HG03520 (cell line): ENCODE data around the gene HDLBP.

Experiments
- ATAC-seq: cut with Tn5 transposase; IDR thresholded peaks from one replicate; pipeline ENCODE4 v1.9.1; 2021; ENCODE audit warnings: mild to moderate bottlenecking, moderate library complexity; ENCODE audit not compliant: unreplicated experiment

Gene HDLBP

GRCh38 chr2:241275910-241276309, 39.6 kb downstream of the HDLBP start:
- ATAC-seq: no peak

DNA sequence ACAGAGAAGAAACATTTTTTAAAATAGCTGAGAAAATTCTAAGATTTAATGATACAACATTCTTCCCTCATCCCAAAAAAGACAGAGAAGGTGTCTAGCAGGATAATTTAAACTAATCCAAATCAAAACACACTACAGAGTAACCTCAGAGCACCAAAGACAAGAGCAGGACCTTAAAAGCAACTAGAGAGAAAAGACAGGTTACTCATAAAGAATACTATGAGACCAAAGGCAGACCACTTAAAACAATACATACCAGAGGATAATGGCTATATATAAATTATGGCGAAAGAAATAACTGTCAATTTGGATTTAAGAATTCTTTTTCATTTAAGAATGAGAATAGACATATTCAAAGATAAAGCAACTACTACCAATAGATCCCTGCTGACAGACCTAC, 40.0 kb downstream of the HDLBP start:
- no peak for ATAC-seq

GRCh38 chr2:241274127-241274526, 41.3 kb downstream of the HDLBP start:
- ATAC-seq: no peak

DNA sequence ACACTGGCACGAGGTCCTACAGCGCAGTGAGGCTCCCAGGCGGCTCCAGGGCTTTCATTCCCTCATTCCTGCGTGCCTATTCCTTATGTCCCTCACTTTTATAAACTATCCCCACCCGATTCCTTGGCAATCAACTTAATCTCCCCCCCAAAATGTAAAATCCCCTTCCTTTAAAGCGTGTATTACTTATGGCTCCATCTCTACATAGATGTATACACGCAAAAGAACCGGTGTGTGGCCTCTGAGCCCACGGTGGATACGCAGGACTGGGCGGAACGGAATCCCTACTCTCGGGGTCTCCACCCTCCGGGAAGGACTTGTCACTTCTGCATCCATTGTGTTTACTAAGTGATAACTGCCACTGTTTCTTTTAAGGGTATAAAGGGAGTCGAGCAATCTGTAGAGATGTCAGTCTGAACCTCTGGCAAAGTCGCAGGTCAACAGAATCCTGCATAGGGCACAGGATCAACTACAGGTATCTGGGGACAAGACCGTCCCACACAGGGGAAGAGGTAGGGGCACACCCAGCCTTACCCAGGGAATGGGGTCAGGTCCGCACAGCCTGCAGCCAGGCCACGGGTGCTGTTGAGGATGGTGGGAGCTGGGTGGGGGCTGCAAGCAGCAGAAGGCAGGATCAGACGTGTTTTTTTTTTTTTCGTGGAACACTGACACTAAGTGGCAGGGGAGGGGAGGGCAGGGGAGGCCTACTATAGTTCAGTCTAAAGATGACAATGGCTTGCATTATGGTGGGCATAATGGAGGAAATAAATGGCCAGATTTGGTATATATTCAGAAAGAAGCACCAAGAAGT, 42.1 kb downstream of the HDLBP start:
- ATAC-seq: no peak

GRCh38 chr2:241272303-241273209, 42.9 kb downstream of the HDLBP start:
- no peak for ATAC-seq

GRCh38 chr2:241271706-241272302, 43.7 kb downstream of the HDLBP start:
- ATAC-seq: no peak

DNA sequence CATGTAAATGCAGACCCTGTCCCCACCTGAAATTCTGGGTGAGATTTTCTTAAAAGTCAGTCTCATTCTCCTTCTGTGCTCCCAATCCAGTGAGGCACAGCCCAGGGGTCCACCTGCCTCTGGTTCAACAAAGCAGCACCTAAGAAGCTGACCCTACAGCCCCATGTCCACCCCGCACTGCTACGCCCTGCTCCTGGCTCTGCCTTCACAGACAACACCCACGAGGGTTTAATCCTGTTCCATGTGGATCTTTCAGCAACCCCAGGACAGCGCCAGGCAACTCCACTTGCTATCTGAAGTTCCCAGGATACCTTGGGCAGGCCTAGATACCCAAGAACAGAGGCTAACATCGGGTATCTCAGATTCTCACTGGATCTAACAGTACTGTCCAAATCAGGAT, 44.9 kb downstream of the HDLBP start:
- no peak for ATAC-seq

GRCh38 chr2:241269707-241270520, 45.6 kb downstream of the HDLBP start:
- ATAC-seq: no peak

DNA sequence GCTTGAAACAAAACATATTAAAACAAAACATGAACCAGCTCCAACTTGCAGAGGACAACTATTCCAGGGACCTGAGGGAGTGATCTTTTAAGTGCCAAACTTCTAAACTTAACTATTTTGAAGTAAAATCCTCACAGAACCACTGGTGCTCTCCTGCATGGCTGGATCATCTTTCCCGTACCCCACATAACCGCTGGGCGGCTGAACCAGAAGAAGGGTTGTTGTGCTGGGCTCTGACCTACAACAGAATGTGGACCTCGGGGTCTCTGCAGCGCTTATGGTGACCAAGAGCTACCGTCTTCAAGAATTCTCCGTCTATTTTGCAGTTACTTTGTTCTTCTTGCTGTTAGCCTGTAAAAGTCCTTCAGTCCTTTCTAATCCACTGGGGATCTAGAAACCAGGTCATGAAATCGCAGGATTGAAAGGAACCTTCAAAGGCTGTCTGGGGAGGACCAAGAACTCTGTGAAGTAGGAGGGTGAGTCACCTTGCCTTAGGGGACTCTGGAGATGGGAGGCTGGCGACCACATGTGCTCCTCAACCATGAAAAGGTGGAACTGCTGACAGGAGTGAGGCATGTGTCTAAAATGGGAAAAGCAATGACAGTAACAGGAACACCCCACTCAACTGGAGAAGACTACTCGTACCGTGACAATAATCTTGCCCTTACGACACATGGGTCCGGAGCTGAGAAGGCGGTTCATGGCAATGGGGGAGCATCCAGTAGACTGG, 46.6 kb downstream of the HDLBP start:
- no peak for ATAC-seq

GRCh38 chr2:241268306-241268705, 47.2 kb downstream of the HDLBP start:
- no peak for ATAC-seq

GRCh38 chr2:241267249-241268067, 48.0 kb downstream of the HDLBP start:
- no peak for ATAC-seq

DNA sequence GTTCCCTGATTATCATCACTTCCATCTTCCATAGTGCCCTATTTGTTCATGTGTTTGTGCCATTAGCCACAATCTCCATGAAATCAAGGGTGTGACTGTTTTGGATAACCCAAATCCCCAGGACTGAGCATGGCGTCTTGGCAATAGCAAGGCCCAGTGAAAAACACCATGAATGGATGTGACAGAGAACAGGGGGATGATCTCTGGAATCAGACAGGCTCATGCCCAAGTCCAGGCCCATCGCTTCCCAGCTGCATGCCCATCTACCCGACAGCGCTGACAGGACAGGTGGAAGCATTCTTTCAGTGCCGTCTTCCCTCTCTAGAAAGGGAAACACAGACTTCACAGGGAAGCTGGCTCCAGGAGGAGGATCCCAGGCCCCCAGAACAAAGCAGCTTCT, 50.0 kb downstream of the HDLBP start:
- ATAC-seq: no peak

GRCh38 chr2:241263061-241263460, 52.4 kb downstream of the HDLBP start:
- ATAC-seq: no peak

DNA sequence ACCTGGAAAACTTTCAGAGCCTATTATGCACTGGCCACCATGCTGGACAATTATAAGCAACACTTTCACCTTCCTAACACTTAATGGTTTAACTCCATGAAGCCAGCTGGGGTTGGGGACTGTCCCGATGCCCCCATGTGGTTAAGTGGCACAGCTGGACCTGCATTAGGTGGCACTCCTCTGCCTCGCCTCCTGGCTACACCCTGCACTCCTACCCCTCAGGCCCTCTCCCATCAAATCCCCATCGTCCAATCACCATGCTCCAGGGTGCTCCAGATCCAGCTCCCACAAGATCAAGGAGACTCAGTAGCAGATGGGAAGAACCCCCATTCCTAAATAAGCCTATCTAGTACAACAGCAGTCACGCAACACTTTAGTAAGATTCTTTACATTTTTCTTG, 53.8 kb downstream of the HDLBP start:
- no peak for ATAC-seq

DNA sequence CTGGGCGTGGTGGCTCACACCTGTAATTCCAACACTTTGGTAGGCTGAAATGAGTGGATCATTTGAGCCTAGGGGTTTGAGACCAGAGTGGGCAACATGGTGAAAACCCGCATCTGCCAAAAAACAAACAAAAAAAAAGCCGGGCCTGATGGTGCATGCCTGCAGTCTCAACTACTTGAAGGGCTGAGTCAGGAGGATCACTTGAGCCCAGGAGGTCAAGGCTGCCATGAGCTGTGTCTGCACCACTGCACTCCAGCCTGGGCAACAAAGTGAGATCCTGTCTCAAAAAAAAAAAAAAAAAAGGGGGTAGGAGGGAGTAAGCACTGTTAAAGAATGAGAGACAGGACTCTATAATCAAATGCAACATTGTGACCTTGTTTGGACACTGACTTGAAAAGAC, 54.6 kb downstream of the HDLBP start:
- no peak for ATAC-seq

GRCh38 chr2:241258505-241259280, 56.8 kb downstream of the HDLBP start:
- no peak for ATAC-seq

- no peak for ATAC-seq
Measured at GRCh38 chr2:241257419-241258032, 57.9 kb downstream of the HDLBP start.

DNA sequence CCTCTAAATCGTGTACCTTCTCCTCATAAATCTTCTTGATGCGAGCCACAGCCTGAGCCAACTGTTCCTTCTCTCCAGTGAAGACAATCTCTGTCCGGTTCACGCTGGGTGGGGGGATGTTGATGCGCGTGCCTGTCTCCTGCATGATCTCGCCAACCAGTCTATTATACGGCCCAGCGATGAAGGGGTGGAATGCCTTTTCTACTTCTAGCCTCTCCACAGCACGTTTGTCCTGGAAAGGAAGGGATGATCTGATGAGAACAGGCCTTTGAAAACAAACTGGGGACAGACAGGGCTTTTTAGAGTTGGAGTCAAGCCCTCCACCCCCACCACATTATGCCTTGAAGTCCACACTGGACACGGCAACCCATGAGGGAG, 59.3 kb downstream of the HDLBP start:
- ATAC-seq: no peak
